Neural crest cell (in vitro differentiated cells): ENCODE results near the gene AUTS2. TPM values are rescaled to one million over a fixed set of nuclear protein-coding genes. Genes with fewer than 3 reads are reported as not detected.

Source experiments
- DNase-seq: peaks from one replicate; pipeline ENCODE4 v3.0.0; 2021; ENCODE audit warnings: low read depth, mixed read lengths, low spot score
- H3K27ac Mint-ChIP-seq: one replicate; pipeline ENCODE4 v1.8.0; 2021; ENCODE audit warnings: mild to moderate bottlenecking, mixed read lengths; ENCODE audit not compliant: unreplicated experiment
- H3K27me3 Mint-ChIP-seq: 2 replicates; pipeline ENCODE4 v1.8.0; 2021; ENCODE audit warnings: low read depth, mild to moderate bottlenecking, mixed read lengths
- H3K36me3 Mint-ChIP-seq: 2 replicates; pipeline ENCODE4 v1.8.0; 2021; ENCODE audit warnings: low read depth, mild to moderate bottlenecking, mixed read lengths
- H3K4me1 Mint-ChIP-seq: 2 replicates; pipeline ENCODE4 v1.8.0; 2021; ENCODE audit warnings: mixed read lengths
- H3K4me3 Mint-ChIP-seq: one replicate; pipeline ENCODE4 v1.8.0; 2021; ENCODE audit warnings: mild to moderate bottlenecking, mixed read lengths
- H3K9me3 Mint-ChIP-seq: 2 replicates; pipeline ENCODE4 v1.8.0; 2021; ENCODE audit warnings: mixed read lengths
- total RNA-seq: library from RNA; stranded (reverse); gene quantifications from 2 replicates; pipeline ENCODE4 v1.2.1, GENCODE V29; 2021
- TF ChIP-seq, protein P1 (sequence below): fragments of 200-600 bp; sonication (generic); conservative IDR thresholded peaks from 2 replicates; pipeline ENCODE4 v1.5.0; 2021; ENCODE audit warnings: antibody characterized with exemption, mild to moderate bottlenecking

Gene AUTS2
- total RNA-seq, 1 donor from 2014 or later: 152 TPM

DNA sequence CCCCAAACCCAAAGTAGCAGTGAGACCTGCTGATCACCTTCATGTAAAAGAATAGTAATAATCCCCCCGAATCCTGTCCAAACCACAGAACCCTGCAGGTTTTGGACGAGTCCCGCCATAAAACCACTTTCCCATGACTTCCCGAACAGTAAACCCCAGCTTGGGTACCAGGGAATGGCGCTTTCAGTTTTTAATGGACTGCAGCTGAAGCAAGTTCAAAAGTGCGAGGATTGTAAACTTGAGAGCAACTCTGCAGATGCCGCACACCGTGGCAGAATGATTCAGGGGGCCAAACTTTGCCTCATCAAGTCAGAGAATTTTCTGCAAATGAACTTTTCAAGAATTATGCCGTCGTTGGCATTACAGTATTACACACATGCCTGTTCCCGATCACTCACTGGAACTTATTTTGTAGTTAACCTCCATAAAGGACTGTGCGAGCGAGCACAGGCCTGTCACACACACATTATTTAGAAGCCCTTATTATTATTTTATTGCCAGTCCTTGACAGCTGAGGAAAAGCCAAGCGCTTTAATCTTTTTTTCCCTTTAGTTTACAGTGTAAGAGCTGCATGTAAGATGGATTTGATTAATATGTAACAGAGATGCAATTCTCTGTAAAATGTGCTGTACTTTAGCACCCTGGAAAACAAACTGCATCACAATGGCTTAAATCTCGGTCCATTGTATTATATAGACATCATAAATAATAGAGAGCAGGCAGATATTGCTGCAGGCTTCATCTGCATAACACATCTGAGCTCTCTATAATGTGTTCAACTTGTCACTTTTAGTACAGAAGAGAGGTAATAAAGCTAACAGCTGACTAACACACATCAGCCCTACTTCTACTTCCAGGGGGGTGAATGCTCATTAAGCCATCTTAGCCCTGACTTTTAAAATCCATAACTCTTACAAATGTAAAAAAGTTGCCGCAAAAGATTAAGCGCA lies 1040.2 kb downstream of the AUTS2 start:
- Mint-ChIP-seq H3K36me3 (peaks cover 13% of the 10 kb centered on the region), H3K4me3 (no peak overlapping the region), H3K27ac (no peak overlapping the region), H3K4me1 (peaks cover 15% of the 10 kb centered on the region), H3K27me3 (no peaks in the 10 kb centered on the region), H3K9me3 (no peaks in the 10 kb centered on the region)
- TF ChIP-seq, protein P1, sequence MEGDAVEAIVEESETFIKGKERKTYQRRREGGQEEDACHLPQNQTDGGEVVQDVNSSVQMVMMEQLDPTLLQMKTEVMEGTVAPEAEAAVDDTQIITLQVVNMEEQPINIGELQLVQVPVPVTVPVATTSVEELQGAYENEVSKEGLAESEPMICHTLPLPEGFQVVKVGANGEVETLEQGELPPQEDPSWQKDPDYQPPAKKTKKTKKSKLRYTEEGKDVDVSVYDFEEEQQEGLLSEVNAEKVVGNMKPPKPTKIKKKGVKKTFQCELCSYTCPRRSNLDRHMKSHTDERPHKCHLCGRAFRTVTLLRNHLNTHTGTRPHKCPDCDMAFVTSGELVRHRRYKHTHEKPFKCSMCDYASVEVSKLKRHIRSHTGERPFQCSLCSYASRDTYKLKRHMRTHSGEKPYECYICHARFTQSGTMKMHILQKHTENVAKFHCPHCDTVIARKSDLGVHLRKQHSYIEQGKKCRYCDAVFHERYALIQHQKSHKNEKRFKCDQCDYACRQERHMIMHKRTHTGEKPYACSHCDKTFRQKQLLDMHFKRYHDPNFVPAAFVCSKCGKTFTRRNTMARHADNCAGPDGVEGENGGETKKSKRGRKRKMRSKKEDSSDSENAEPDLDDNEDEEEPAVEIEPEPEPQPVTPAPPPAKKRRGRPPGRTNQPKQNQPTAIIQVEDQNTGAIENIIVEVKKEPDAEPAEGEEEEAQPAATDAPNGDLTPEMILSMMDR: no peak
- DNase-seq: no peak

DNA sequence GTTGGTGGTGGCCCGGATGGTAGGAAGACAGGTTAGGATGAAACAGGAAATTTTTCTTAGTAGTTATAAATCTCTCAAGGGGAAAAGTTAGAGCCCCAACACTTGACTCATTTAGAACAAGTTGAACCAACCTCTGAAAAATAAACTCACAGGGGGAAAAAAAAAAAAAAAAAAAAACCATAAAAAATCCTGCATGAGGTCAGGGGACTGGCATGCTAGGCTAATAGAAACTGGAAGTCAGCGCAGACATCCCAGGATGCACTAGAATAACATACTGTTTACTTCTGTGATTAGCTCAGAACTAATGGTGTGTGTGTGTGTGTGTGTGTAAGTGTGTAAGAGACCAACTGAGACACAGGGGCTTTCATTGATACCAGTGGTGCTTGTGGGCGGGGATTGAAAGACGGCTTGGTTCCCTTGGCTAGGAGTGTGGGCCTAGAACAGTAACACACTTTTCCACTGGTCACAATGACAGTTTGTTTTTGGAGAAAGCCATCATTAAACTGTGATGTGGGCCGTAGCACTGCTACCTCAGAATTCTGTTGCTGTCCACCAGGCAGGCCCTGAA lies 1042.1 kb downstream of the AUTS2 start:
- Mint-ChIP-seq H3K36me3 (peaks cover 9% of the 10 kb centered on the region), H3K4me3 (no peak overlapping the region), H3K9me3 (no peaks in the 10 kb centered on the region), H3K27ac (no peak overlapping the region), H3K4me1 (peaks cover 15% of the 10 kb centered on the region), H3K27me3 (no peaks in the 10 kb centered on the region)
- no peak for DNase-seq
- TF ChIP-seq, protein P1: no peak

DNA sequence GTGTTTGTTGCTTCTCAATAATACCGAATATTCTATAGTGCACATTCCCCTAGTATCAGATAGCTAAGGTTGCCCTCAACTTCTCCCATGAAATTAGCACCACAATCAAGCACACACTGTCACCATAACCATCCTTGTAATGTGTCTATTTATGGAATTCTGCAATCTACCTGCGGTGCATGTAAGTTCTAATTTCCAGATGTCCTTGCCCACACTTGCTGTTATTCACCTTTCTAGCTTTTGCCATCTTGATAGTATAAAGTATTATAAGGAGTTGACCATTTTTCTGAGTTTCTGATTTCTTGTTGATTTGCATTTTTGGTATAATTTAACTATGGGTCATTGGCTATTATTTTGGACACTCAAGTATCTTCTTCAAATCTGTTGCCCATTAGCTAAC lies 1043.6 kb downstream of the AUTS2 start:
- Mint-ChIP-seq H3K27me3 (no peaks in the 10 kb centered on the region), H3K27ac (no peak overlapping the region), H3K4me1 (peaks cover 15% of the 10 kb centered on the region), H3K36me3 (peaks cover 7% of the 10 kb centered on the region), H3K4me3 (no peak overlapping the region), H3K9me3 (no peaks in the 10 kb centered on the region)
- TF ChIP-seq, protein P1: no peak
- DNase-seq: no peak

DNA sequence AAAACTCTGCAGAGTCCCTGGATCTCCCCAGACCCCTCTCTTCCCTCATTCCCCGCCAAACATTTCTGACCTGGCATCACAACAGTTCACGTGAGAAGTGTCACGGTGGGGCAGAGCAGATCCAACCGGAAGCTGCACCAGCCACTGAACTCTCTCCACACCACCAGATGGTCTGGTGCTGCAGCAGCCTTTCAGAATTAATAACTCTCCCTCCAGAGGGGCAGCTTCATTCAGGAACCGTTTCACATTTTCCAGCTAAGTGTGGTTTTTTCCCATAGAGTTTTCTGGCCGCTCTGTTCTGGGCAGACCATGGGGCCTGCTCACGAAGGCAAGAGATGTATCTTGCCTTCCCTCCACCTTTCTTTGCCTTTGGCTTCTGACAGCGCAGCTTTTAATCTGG lies 1047.0 kb downstream of the AUTS2 start:
- Mint-ChIP-seq H3K9me3 (no peaks in the 10 kb centered on the region), H3K36me3 (peaks cover 7% of the 10 kb centered on the region), H3K27ac (peak overlapping the region; percentile 37), H3K27me3 (no peaks in the 10 kb centered on the region), H3K4me1 (peaks cover 4% of the 10 kb centered on the region), H3K4me3 (peak overlapping the region; percentile 21)
- TF ChIP-seq, protein P1: no peak
- DNase-seq: no peak

DNA sequence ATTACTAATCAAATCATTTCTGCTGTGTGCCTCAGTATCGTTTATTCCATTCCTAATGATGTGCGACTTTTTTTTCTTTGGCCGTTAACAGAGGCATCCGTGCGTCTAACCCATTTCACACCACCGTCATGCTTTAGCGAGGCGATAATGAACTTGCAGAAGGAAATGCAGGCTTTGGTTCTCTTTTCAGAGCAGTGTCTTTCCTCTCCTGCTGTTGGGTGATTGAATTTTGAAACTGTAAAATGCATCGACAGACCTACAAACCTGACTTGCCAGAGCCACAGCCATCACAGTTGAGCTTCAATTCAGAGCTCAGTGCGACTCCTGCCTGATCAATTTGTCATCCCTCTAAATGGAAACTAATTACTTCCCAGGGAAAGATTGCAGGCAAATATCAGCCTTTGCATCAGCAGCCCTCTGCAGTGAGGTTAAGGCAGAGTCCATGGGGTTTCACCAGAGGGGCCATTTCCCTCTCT lies 1047.6 kb downstream of the AUTS2 start:
- TF ChIP-seq, protein P1: no peak
- no peak overlapping the region for H3K27ac Mint-ChIP-seq
- H3K4me1 Mint-ChIP-seq: peaks cover 1% of the 10 kb centered on the region
- no peak overlapping the region for H3K4me3 Mint-ChIP-seq
- H3K36me3 Mint-ChIP-seq: peaks cover 7% of the 10 kb centered on the region
- H3K27me3 Mint-ChIP-seq: no peaks in the 10 kb centered on the region
- H3K9me3 Mint-ChIP-seq: no peaks in the 10 kb centered on the region
- no peak for DNase-seq
